ENCODE measurements around the gene WFIKKN1.
"Not testable (repeated sequence)": the region's sequence is repeated elsewhere in the genome, so short reads cannot be mapped to it uniquely, and the experiment has no call there.

The WFIKKN1 gene

DNA sequence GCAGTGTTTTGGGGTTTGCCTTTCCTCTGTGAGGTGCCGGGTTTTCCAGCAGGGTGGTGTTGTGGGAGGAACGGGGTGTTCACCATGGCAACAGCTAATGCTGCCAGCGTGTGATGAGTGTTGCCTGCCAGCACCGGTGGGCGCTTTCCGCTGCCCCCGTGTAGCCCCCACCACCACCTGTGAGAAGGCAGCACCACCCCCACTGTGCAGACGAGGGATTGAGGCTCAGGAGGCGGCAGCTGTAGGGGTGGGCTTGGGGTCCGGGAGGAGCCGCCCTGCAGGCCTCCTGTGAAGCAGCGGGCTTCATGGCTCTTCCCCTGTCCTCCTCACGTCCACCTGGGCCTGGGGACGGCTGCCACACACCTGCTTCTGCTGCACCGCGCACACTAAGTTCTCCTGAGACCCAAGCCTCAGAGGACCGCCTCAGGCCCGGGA lies 35.7 kb upstream of the WFIKKN1 start:
- DNase-seq (ENCODE audit: low read depth in 3 of 3) = no peak

DNA sequence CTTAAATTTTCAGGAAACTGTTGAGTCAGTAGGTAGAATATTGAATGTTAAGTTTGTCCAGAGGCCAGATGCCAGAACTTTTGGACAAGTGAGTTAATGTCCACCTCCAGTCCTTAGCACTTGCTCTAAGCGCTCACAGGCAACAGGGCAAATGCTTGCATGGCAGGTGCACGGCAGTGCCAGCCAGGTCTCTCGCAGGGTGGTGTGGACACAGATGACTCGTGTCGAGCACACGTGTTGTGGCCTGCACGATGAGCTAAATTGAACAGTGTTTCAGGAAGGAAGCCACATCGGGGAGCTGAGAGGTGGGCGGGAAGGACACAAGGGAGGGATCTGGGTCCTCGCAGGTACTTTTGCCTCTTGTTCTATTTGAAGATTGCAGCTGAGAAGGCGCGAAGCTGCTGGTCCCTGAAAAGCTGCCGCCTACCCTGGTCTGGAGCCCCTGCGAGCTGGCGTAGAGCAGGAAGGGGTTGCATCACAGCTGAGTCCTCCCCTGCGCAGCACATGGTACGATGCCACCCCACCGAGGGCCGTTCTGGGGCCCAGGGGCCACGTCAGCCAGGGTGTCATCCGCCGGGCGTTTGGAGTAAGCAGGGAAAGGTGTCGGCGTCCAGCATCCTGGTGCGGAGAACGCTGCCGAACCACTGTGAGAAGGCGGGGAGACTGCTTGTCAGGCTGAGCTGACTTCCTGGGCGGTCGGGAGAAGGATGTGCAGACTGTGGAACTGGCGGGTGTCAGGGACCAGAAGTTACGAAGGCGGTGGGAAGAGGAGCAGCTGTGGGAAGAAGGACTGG lies 34.6 kb upstream of the WFIKKN1 start:
- no peak for DNase-seq (ENCODE audit: low read depth in 3 of 3)

DNA sequence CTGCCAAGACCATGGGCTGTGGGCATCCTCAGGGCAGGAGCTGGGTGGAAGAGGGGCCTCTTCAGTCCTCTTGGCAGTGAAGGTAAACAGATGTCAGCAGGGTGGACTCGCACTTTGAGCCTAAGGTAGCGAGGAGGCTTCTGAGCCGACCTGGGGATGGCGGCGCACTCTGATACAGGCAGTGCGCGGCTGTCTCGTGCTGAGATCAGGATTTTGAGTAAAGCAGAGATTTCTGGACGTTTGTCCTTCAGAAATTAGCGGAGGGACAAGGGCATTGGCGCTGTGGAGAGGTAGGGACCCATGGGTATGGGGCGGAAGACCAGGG lies 34.1 kb upstream of the WFIKKN1 start:
- no peak for DNase-seq (ENCODE audit: low read depth in 3 of 3)

DNA sequence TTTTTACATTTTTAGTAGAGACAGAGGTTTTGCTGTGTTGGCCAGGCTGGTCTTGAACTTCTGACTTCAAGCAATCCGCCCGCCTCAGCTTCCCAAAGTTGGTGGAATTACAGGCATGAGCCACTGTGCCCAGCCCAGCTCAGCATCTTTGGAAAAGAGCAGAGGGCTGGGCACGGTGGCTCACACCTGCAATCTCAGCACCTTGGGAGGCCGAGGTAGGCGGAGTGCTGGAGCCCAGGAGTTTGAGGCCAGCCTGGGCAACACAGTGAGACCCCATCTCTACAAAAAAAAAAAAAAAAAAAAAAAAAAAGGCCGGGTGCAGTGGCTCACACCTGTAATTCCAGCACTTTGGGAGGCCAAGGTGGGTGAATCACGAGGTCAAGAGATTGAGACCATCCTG lies 33.1 kb upstream of the WFIKKN1 start:
- not testable (repeated sequence) for DNase-seq (ENCODE audit: low read depth in 3 of 3)

DNA sequence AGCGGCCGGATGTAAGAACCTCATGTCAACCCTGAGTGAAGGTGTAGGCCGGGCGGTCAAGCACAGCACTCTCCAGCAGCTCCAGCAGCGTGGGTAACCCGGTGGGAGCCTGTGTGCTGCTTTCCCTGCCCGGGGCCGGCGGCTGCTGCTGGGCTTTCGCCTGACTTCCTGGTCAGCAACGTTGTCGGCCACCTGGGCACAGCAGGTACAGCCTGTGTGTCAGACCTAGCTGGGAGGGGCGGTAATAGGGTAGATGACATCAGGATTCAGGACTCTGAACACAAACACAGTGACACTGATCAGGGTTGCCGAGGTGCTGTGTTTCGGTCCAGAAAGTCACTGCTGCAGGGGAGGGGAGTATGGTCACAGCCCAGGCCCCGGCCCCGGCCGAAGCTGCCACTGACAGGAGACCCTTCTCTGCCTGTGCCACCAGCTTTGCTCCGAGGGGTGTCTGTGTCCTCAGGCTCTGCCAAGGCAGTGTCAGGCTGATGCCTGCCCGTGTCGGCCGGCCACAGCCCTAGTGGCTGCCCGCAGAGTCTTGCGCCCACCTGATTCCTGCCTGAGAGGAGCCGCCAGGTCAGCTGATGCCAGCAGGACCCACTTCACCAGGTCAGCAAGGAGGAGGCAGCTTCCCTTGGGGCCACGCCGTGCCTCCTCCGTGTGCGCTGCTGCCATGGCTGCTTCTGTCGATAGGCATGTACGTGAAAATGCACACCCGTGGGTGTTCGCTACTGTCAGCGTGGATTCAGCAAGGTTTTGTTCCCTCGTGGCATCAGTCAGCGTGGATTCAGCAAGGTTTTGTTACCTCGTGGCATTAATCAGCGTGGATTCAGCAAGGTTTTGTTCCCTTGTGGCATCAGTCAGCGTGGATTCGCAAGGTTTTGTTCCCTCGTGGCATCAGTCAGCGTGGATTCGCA lies 31.7 kb upstream of the WFIKKN1 start:
- no peak for DNase-seq (ENCODE audit: low read depth in 3 of 3)

DNA sequence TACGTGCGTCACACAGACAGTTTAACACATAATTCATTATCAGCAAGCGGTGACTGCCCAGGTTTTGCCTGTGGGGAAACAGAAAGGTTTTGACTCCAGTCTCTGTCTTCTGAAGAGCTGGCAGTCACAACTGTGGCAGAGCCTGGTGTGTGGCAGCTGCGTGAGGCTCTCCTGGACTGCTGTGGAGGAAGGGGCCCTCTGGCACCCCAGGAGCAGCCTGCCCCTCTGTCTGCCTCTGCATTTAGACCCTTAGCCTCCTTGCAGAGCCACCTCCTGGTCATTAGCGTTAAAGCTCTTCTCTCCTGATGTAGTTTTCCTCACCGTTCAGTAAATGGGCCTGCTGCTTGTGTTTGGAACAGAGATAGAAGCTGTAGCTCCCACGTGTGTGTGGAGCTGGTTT lies 30.0 kb upstream of the WFIKKN1 start:
- DNase-seq (ENCODE audit: low read depth in 3 of 3) = no peak

DNA sequence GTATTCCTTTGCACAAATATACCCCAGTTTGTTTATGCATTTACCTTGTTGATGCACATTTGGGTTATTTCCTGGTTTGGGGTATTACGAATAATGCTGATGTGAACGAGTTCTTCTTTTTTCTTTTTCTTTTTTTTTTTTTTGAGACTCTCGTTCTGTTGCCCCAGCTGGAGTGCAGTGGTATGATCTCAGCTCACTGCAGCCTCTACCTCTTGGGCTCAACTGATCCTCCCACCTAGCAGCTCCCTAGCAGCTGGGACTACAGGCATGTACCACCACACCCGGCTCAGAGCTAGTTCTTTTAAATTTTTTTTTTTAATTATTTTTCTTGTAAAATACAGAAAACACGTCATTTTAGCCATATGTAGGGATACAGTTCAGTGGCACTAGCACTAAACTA lies 26.9 kb upstream of the WFIKKN1 start:
- no peak for DNase-seq (ENCODE audit: low read depth in 3 of 3)

DNA sequence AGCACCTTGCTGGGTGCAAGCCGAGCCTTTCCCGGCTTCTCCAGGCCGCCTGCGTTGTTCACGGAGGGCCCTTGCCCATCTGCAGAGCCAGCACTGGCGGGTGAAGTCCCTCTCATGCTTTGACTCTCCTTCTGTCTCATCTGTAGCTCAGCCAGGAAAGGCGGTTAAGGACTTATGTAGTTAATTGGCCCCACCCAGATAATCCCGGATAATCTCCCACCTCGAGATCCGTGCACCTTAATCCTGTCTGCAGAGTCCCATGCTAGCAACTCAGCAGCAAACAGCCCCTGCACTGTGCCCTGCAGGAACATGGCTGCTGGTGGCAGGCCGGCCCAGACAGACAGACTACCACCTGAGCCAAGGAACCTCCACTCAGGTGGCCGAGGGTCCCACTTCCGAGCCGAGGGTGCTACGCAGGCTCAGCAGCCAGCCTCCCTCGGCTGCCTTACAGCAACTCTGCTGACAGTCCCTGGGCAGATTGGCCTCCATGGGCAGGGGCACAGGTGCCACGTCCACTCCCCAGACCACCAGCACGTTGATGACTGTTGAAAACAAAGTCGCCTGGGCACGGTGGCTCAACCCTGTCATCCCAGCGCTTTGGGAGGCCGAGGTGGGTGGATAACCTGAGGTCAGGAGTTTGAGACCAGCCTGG lies 24.0 kb upstream of the WFIKKN1 start:
- DNase-seq (ENCODE audit: low read depth in 3 of 3) = no peak

DNA sequence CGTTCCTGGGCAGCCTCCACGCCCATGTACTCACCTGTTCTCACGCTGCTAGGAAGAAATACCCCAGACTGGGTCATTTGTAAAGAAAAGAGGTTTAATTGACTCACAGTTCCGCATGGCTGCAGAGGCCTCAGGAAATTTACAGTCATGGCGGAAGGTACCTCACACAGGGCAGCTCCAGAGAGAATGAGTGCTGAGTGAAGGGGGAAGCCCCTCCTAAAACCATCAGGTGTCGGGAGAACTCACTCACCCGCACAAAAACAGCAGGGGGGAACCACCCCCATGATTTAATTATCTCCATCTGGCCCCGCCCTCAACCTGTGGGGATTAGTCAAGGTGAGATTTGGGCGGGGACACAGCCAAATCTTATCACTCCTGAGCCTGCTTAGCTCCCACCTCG lies 22.8 kb upstream of the WFIKKN1 start:
- no peak for DNase-seq (ENCODE audit: low read depth in 3 of 3)

DNA sequence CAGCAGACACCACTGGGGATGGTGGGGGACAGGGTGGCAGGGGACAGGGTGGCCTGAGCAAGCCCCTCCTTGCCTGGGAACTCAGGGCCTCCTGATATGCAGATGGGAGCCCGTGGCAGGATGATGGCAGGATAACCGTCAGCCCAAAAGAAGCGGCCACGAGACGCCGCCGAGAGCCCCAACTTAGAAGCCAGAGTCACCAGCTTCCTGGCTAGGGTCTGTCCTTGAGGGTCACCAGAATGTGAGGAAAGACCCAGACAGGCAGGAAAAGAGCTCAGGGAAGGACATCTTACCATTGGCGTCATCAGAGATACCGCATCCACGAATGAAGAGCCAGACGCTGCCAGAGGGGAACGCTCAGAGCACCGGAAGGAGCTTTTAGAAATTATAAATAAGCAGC lies 21.5 kb upstream of the WFIKKN1 start:
- DNase-seq (ENCODE audit: low read depth in 3 of 3) = no peak

DNA sequence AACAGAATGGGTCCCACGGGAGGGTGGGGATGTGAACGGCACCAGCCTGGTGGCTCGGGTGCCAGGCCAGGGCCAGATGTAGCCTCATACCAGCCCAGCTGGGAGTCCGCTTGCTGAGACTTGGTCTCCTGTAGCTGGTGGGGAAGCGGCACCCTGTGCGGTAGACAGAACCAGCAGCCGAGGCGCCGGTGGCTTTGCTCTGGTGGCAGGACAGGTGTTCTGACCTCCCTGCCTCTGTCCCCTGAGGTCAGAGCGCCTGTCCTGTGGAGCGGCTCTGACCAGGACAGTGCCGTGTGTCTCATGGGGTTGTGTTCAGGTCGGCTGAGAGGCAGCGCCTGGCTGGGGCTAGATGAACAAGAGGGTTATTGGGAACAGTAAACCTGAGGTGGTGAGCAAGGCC lies 20.8 kb upstream of the WFIKKN1 start:
- DNase-seq (ENCODE audit: low read depth in 3 of 3) = no peak

DNA sequence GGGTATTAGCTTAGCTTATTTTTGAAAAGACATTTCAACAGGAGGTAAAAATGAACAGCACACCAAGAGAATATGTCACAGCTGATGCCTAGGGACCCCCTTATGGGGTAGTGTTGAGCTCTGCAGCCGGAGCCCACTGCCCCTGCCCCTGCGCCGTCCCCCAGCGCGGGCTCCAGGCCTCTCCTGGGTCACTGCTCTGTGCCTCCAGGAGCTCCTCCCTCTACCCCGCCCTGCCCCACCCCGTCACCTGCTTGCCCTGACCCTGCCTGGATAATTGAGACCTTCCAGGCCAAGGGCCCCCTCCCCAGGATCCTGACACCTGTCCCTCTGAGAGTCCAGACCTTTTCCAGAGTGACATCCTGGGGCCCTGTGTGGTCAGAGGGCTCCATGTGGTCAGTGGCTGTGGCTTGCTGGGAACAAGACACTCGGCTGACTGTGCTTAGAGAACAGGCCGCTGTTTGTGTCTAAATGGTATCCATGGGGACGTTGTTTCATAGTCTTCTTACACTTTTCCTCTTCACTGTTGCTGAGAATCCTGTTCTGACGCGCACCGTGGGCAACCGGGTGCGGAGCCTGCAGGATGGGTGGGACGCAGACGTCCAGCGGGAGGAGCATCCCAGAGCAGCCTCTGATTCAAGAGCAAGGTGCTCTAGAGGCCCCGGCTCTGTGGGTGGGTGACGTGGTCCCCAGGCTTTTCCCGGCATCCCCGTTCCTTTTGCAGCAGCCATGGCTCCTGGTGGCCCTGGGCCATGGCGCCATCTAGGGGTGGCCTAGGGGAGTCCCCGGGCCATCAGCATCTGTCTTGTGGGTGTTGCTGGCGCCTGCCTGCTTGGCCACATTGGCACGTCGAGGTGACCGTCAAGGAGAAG lies 20.0 kb upstream of the WFIKKN1 start:
- DNase-seq (ENCODE audit: low read depth in 3 of 3) = peak in 2 of 3 experiments; percentile 34 to 42

DNA sequence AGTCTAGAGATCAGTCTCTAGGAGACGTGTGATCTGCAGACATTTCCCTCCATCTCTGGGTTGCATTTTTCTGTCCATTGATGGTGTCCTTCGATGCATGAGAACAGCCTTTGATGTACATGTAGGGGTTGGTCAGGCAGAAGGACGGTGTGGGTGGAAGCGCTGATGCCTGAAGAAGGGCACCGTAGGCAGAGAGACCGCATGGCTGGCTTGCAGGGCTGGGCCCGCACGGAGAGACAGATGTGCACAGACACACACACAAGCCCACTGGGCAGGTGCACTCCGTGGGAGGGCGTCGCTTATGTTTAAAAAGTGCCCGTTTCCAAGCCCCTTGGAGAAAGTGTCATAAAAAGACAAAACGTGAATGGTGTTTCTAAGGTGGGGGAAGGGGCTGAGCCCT lies 15.7 kb upstream of the WFIKKN1 start:
- no peak for DNase-seq (ENCODE audit: low read depth in 3 of 3)

DNA sequence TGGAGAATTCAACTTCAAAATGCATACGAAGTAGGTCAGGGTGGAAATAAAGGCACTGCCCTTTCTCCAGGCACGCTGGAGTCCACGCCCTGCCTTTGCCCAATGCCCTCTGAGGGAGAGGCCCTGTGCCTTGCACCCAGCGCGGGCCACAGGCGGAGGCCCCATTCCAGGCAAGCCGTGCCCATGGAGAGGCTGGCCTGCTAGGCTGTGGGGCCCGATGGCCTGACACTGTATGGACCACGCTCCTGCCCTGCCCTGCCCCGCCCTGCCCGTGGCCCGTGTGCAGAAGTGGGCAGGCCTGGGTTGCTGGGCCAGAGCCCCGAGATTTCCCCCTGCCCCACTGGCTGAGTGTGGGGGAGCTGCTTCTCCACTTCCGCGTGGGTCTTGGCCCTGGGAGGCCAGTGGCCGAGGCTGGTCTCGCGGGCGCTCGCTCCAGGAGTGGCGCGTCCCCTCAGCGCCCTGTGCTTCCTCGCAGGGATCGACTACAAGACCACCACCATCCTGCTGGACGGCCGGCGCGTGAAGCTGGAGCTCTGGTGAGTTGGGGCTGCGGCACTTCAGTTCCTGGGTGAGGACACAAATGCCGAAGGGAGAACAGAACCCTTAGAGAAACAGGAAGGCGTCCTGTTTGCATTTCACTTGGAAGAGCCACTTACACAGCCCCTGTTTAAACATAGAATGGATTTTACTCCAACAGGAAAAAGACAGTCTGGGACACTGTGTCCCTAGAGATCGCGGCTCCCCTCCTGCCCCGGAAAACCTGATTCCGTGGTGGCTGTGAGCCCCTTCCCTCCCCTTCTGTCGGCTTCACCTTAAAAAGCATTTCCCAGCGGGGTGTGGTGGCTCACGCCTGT lies 13.8 kb upstream of the WFIKKN1 start:
- DNase-seq (ENCODE audit: low read depth in 3 of 3) = no peak

DNA sequence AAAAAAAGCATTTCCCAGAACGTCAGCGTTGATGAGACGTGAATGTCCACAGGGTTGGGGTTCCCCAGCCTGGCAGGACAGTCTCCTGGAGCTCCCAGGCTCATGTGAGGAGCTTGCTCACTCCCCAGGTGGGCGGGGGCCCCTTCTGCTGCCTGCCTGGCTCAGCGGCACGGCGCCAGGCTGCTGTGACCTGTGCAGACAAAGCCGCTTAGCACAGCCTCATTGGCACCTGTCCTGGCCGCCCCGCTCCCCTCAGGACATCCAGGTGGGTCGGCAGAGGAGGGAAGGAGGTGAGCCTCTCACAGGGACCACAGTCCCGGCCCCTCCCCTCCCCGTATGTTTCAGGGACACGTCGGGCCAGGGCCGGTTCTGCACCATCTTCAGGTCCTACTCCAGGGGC lies 12.9 kb upstream of the WFIKKN1 start:
- no peak for DNase-seq (ENCODE audit: low read depth in 3 of 3)

DNA sequence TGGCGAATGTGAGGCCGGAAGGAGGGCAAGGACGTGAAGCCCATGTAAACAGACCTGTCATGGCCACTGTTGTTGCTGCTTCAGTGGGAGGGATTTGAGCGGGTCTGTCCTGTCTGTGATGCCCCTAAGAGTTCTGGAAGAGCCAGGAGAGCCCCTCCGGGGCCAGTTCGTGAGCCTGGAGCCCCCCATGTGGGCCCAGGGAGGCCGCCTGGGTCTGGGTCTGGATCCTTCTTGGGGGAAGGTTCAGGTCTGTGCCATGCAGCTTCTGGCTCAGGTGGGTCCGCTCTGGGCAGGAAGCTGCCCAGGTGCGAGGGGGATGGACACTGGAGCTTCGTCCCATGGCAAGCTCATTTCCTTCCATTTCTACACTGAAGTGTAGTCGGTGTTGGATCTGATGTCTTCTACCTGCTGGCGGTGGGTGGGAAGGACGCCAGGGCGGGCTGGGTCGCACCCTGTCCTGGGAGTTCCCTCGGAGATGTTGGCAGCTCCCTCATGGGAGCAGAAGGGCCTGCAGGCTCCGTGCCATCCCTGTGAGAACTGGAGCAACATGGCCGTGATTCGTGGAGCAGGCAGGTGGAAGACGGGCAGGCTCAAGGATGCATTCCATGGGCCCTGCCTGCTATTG lies 11.2 kb upstream of the WFIKKN1 start:
- DNase-seq (ENCODE audit: low read depth in 3 of 3) = no peak

DNA sequence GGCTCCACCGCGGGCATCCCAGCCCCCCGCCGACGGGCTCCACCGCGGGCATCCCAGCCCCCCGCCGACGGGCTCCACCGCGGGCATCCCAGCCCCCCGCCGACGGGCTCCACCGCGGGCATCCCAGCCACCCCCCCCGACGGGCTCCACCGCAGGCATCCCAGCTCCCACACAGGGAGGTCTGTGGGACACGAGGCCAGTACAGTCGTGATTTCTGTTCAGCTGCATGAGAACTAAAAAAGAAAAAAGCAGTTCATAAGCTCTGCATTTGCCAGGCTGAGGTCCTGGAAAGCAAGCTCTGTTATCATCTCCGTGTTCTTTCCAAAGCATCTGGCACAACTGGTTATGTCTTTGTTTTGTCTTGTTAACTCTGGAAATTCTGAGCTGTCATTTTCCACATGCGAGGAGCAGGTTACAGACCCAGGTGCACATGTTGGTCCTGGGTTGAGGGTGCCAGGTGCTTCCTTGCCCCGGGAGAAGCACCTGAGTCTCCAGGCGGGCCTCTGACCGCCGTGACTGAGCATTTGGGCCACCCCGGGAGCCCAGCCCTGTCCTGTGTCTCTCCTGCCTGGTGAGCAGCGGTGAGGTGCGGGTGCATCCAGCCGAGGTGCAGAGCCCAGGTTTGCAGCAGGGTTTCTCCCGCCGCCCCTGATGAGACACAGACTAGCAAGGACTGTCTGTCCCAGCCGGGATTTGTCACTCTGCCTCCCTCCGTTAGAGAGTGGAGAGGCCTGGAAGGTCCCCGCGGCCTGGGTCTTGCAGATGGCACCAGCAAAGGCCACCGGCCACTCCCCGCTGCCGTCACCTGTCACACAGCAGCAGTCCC lies 9.9 kb upstream of the WFIKKN1 start:
- DNase-seq (ENCODE audit: low read depth in 3 of 3) = no peak

DNA sequence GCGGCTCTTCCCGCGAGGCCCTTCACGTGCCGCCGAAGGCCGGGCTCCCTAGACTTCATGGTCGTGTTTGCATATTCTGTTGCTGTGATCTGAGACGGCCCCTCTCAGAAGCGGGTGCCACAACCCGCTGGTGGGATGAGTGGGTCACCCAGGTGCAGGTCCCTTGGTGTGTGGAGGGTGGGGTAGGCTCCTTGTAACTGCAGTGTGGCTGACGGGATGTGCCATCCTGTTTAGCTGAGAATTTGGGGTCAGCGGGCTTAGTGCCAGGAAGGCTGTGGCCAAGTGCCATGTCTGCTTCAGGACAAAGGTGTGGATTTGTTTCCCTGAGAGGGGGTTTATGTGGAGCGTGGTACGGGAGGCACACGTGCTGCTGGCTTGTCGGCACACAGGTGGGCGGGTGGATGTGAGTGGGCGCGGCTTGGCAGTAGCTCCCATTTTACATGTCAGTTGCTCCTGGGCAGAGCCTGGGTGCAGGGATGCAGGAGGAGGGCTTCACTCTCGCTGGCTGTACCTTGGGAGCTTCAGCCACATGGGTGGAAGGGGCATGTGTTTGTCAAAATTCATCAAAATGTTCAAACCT lies 9.2 kb upstream of the WFIKKN1 start:
- no peak for DNase-seq (ENCODE audit: low read depth in 3 of 3)

DNA sequence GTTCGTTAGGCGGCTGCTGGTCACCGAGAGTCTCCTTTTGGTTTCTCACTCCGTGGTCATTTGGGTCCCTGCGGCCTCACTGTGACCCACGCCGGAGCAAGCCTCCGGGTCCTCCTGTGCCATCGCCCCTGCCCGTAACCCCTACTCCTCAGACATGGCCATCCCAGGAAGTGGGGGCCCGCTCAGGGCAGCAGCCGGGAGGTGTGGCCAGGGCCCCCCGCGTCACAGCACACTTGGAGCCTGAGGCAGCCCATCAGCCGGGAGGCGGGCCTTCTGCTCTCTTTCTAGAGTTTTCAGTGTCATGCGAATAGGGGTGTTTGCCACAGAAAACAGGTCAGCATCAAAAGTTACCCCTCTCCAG lies 7.9 kb upstream of the WFIKKN1 start:
- DNase-seq (ENCODE audit: low read depth in 3 of 3) = no peak

All from stimulated activated CD4-positive, alpha-beta T cell treated with anti-CD3 and anti-CD28 coated beads, TNF-alpha, amount 100 ng/mL, for 4 hours (primary cell).